Tibial artery (tissue), 4 donors: ENCODE measurements around the gene CENATAC.
A peak's percentile ranks its signal among the peaks of the same experiment; 100 is the strongest.
"Not testable (repeated sequence)": the region's sequence is repeated elsewhere in the genome, so short reads cannot be mapped to it uniquely, and the experiment has no call there.

Experiments used
- DNase-seq, 2 donors: peaks; one replicate each; pipeline ENCODE4 v3.0.0-alpha.2; 2019
- H3K27ac ChIP-seq, 2 donors: fragments of 200-600 bp; sonication (generic) in 1 of 2; 1 replicate in 1 of 2; 2 replicates in 1 of 2; pipeline ENCODE4 v1.5.1; 2018 to 2019; ENCODE audit warnings: mild to moderate bottlenecking in 1 of 2
- H3K27me3 ChIP-seq, 2 donors: fragments of 200-600 bp; sonication (generic) in 1 of 2; one replicate each; pipeline versions ENCODE4 v1.5.1 to v1.6.0; 2016 to 2019
- H3K36me3 ChIP-seq, 3 donors: fragments of 200-600 bp; sonication (generic) in 2 of 3; one replicate each; pipeline ENCODE4 v1.5.1; 2016 to 2019; ENCODE audit warnings: mild to moderate bottlenecking in 2 of 3
- H3K4me1 ChIP-seq, 4 donors: fragments of 200-600 bp; sonication (generic) in 2 of 4; 1 replicate in 3 of 4; 2 replicates in 1 of 4; pipeline ENCODE4 v1.5.1; 2016 to 2019
- H3K4me3 ChIP-seq, 2 donors: fragments of 200-600 bp; sonication (generic) in 1 of 2; 1 replicate in 1 of 2; 2 replicates in 1 of 2; pipeline ENCODE4 v1.5.1; 2018 to 2019; ENCODE audit warnings: mild to moderate bottlenecking in 2 of 2
- H3K9me3 ChIP-seq, 3 donors: fragments of 200-600 bp; sonication (generic) in 1 of 3; one replicate each; pipeline ENCODE4 v1.5.1; 2016 to 2019
- CTCF ChIP-seq, 2 experiments: fragments of 200-600 bp in 1 of 2; fragments of 450-650 bp in 1 of 2; IDR thresholded peaks; one replicate each; pipeline ENCODE4 v1.5.1; 2017 to 2019; ENCODE audit warnings: antibody characterized with exemption in 2 of 2, mild to moderate bottlenecking in 1 of 2, moderate library complexity in 1 of 2
- intact Hi-C: fragments of 100-400 bp; cut with DNase I; formaldehyde crosslinking; loops from one replicate; pipeline ENCODE4 v1.15.0; 2023; ENCODE audit warnings: low total_unique reads

Gene CENATAC

GRCh38 chr11:119054418-119054817 is 56.5 kb downstream of the CENATAC start:
- no peak for TF ChIP-seq CTCF (IDR thresholded peaks at IDR 0.05)
- H3K27me3 ChIP-seq: no peaks in the 10 kb centered on the region
- no peak overlapping the region for H3K27ac ChIP-seq
- intact Hi-C loops: no loop called here
- DNase-seq: no peak
- H3K4me3 ChIP-seq: no peak overlapping the region
- peaks cover 0 to 23% (median 21%) of the 10 kb centered on the region in 4 donors for H3K4me1 ChIP-seq
- peaks cover 40 to 58% (median 41%) of the 10 kb centered on the region in 3 donors for H3K36me3 ChIP-seq
- H3K9me3 ChIP-seq: no peaks in the 10 kb centered on the region

GRCh38 chr11:119055901-119056300 is 58.0 kb downstream of the CENATAC start:
- no peak for DNase-seq
- H3K4me1 ChIP-seq: peaks cover 0 to 23% (median 21%) of the 10 kb centered on the region in 4 donors
- H3K27ac ChIP-seq: peak overlapping the region; percentile 87 to 89
- no peaks in the 10 kb centered on the region for H3K27me3 ChIP-seq
- peaks cover 26 to 43% (median 26%) of the 10 kb centered on the region in 3 donors for H3K36me3 ChIP-seq
- H3K9me3 ChIP-seq: no peaks in the 10 kb centered on the region
- intact Hi-C loops: loop anchor here (1.0 kb wide), 1 partner anchor 38 kb away; the partner anchor contains the start of genes RPS25 and TRAPPC4
- peak overlapping the region; percentile 88 to 99 for H3K4me3 ChIP-seq
- no peak for TF ChIP-seq CTCF (IDR thresholded peaks at IDR 0.05)

- Histone ChIP-seq H3K9me3 (no peaks in the 10 kb centered on the region), H3K27me3 (no peaks in the 10 kb centered on the region), H3K36me3 (peaks cover 20 to 37% (median 20%) of the 10 kb centered on the region in 3 donors), H3K4me3 (peak overlapping the region; percentile 88 to 99), H3K27ac (peak overlapping the region; percentile 87 to 89), H3K4me1 (peaks cover 0 to 23% (median 21%) of the 10 kb centered on the region in 4 donors)
- no peak for TF ChIP-seq CTCF (IDR thresholded peaks at IDR 0.05)
- intact Hi-C loops: no loop called here
- no peak for DNase-seq
Measured at GRCh38 chr11:119056421-119056999, 58.6 kb downstream of the CENATAC start.

GRCh38 chr11:119057000-119057769 is 59.2 kb downstream of the CENATAC start, which contains the start of gene HYOU1:
Gene HYOU1 (minus strand): TSS chr11:119057205. CDS start chr11:119056160, 1,045 bp downstream.
- Histone ChIP-seq H3K27me3 (no peaks in the 10 kb centered on the region), H3K9me3 (no peaks in the 10 kb centered on the region), H3K4me1 (peaks cover 0 to 23% (median 21%) of the 10 kb centered on the region in 4 donors), H3K4me3 (peak within 1 kb of the TSS; percentile 88 to 99), H3K36me3 (peaks cover 13 to 31% (median 14%) of the 10 kb centered on the region in 3 donors), H3K27ac (peak within 1 kb of the TSS; percentile 87 to 93)
- TF ChIP-seq CTCF (IDR thresholded peaks at IDR 0.05): peak in 1 of 2 experiments; percentile 14
- DNase-seq: peak; percentile 99
- intact Hi-C loops: no loop called here

- H3K9me3 ChIP-seq, DNase-seq, H3K27ac ChIP-seq, H3K27me3 ChIP-seq, H3K4me3 ChIP-seq, intact Hi-C loops: not testable (repeated sequence)
- Histone ChIP-seq H3K4me1 (peaks cover 0 to 34% (median 24%) of the 10 kb centered on the region in 4 donors), H3K36me3 (peaks cover 0 to 11% (median 0%) of the 10 kb centered on the region in 3 donors)
Measured at GRCh38 chr11:119059128-119059527, 61.2 kb downstream of the CENATAC start.

GRCh38 chr11:119061256-119061655 is 63.3 kb downstream of the CENATAC start:
- Histone ChIP-seq H3K4me3 (no peak overlapping the region), H3K4me1 (peaks cover 0 to 30% (median 15%) of the 10 kb centered on the region in 4 donors), H3K36me3 (no peaks in the 10 kb centered on the region), H3K27ac (no peak overlapping the region), H3K27me3 (no peaks in the 10 kb centered on the region), H3K9me3 (no peaks in the 10 kb centered on the region)
- intact Hi-C loops: no loop called here
- no peak for DNase-seq
- no peak for TF ChIP-seq CTCF (IDR thresholded peaks at IDR 0.05)
